ENCODE measurements around the gene CPD. TPM values are rescaled to one million over a fixed set of nuclear protein-coding genes. Genes with fewer than 3 reads are reported as not detected.
"Not testable (repeated sequence)": the region's sequence is repeated elsewhere in the genome, so short reads cannot be mapped to it uniquely, and the experiment has no call there.

CPD gene
- total and polyA plus RNA-seq, 4 donors: 30.4 to 182 (median 70.9) TPM

GRCh38 chr17:30449480-30449879, 70.8 kb downstream of the CPD start:
- no peaks in the 10 kb centered on the region for H3K9me3 ChIP-seq (ENCODE audit: control insufficient read depth, insufficient read depth, low read length)
- H3K27ac ChIP-seq (ENCODE audit: low read depth, low read length): no peak overlapping the region
- WGBS (ENCODE audit: insufficient coverage): 52% methylated on average over 3 of the region's 4 CpGs
- H3K36me3 ChIP-seq (ENCODE audit: control insufficient read depth, insufficient read depth, low read length): peaks cover 3% of the 10 kb centered on the region
- no peaks in the 10 kb centered on the region for H3K27me3 ChIP-seq (ENCODE audit: control insufficient read depth, insufficient read depth, low read length)
- DNase-seq (ENCODE audit: low read depth in 4 of 6, low spot score in 6 of 6): peak; percentile 19 to 84 (median 52)
- H3K4me3 ChIP-seq (ENCODE audit: low read depth, low read length): no peak overlapping the region
- no peaks in the 10 kb centered on the region for H3K4me1 ChIP-seq (ENCODE audit: control insufficient read depth, insufficient read depth, low read length)

- DNase-seq (ENCODE audit: low read depth in 4 of 6, low spot score in 6 of 6): no peak
- H3K36me3 ChIP-seq (ENCODE audit: control insufficient read depth, insufficient read depth, low read length): peaks cover 3% of the 10 kb centered on the region
- H3K9me3 ChIP-seq (ENCODE audit: control insufficient read depth, insufficient read depth, low read length): no peaks in the 10 kb centered on the region
- H3K4me1 ChIP-seq (ENCODE audit: control insufficient read depth, insufficient read depth, low read length): no peaks in the 10 kb centered on the region
- no peaks in the 10 kb centered on the region for H3K27me3 ChIP-seq (ENCODE audit: control insufficient read depth, insufficient read depth, low read length)
- 91% methylated on average over 4 of the region's 12 CpGs for WGBS (ENCODE audit: insufficient coverage)
- H3K4me3 ChIP-seq (ENCODE audit: low read depth, low read length): no peak overlapping the region
- H3K27ac ChIP-seq (ENCODE audit: low read depth, low read length): no peak overlapping the region
Measured at GRCh38 chr17:30450125-30451027, 71.6 kb downstream of the CPD start.

GRCh38 chr17:30454635-30455034, 75.9 kb downstream of the CPD start:
- H3K4me1 ChIP-seq (ENCODE audit: control insufficient read depth, insufficient read depth, low read length): no peaks in the 10 kb centered on the region
- H3K27ac ChIP-seq (ENCODE audit: low read depth, low read length): no peak overlapping the region
- no CpG with 5 or more reads among the region's 4 CpGs for WGBS (ENCODE audit: insufficient coverage)
- H3K4me3 ChIP-seq (ENCODE audit: low read depth, low read length): no peak overlapping the region
- H3K9me3 ChIP-seq (ENCODE audit: control insufficient read depth, insufficient read depth, low read length): no peaks in the 10 kb centered on the region
- peaks cover 19% of the 10 kb centered on the region for H3K36me3 ChIP-seq (ENCODE audit: control insufficient read depth, insufficient read depth, low read length)
- no peak for DNase-seq (ENCODE audit: low read depth in 4 of 6, low spot score in 6 of 6)
- no peaks in the 10 kb centered on the region for H3K27me3 ChIP-seq (ENCODE audit: control insufficient read depth, insufficient read depth, low read length)

- Histone ChIP-seq H3K27ac (ENCODE audit: low read depth, low read length) (no peak overlapping the region), H3K4me1 (ENCODE audit: control insufficient read depth, insufficient read depth, low read length) (no peaks in the 10 kb centered on the region), H3K27me3 (ENCODE audit: control insufficient read depth, insufficient read depth, low read length) (no peaks in the 10 kb centered on the region), H3K4me3 (ENCODE audit: low read depth, low read length) (no peak overlapping the region), H3K9me3 (ENCODE audit: control insufficient read depth, insufficient read depth, low read length) (no peaks in the 10 kb centered on the region), H3K36me3 (ENCODE audit: control insufficient read depth, insufficient read depth, low read length) (peaks cover 22% of the 10 kb centered on the region)
- 100% methylated on average over 1 of the region's 6 CpGs for WGBS (ENCODE audit: insufficient coverage)
- DNase-seq (ENCODE audit: low read depth in 4 of 6, low spot score in 6 of 6): no peak
Measured at GRCh38 chr17:30458371-30458770, 79.6 kb downstream of the CPD start.

- WGBS (ENCODE audit: insufficient coverage): 100% methylated on average over 2 of the region's 5 CpGs
- H3K27me3 ChIP-seq (ENCODE audit: control insufficient read depth, insufficient read depth, low read length); H3K9me3 ChIP-seq (ENCODE audit: control insufficient read depth, insufficient read depth, low read length): not testable (repeated sequence)
Measured at GRCh38 chr17:30458797-30459413, 80.2 kb downstream of the CPD start.

GRCh38 chr17:30468465-30468864, 89.7 kb downstream of the CPD start:
- H3K4me3 ChIP-seq (ENCODE audit: low read depth, low read length): no peak overlapping the region
- H3K4me1 ChIP-seq (ENCODE audit: control insufficient read depth, insufficient read depth, low read length): no peaks in the 10 kb centered on the region
- H3K36me3 ChIP-seq (ENCODE audit: control insufficient read depth, insufficient read depth, low read length): peaks cover 3% of the 10 kb centered on the region
- DNase-seq (ENCODE audit: low read depth in 4 of 6, low spot score in 6 of 6): no peak
- H3K9me3 ChIP-seq (ENCODE audit: control insufficient read depth, insufficient read depth, low read length): no peaks in the 10 kb centered on the region
- H3K27ac ChIP-seq (ENCODE audit: low read depth, low read length): no peak overlapping the region
- WGBS (ENCODE audit: insufficient coverage): no CpG with 5 or more reads among the region's 2 CpGs
- peaks cover 3% of the 10 kb centered on the region for H3K27me3 ChIP-seq (ENCODE audit: control insufficient read depth, insufficient read depth, low read length)

More at GRCh38 chr17:30458797-30459413, 80.2 kb downstream of the CPD start:
- H3K27ac ChIP-seq (ENCODE audit: low read depth, low read length); H3K4me1 ChIP-seq (ENCODE audit: control insufficient read depth, insufficient read depth, low read length); DNase-seq (ENCODE audit: low read depth in 4 of 6, low spot score in 6 of 6); H3K4me3 ChIP-seq (ENCODE audit: low read depth, low read length): not testable (repeated sequence)
- peaks cover 20% of the 10 kb centered on the region for H3K36me3 ChIP-seq (ENCODE audit: control insufficient read depth, insufficient read depth, low read length)

GRCh38 chr17:30472238-30472890, 93.6 kb downstream of the CPD start:
- WGBS (ENCODE audit: insufficient coverage): no CpG with 5 or more reads among the region's 10 CpGs
- no peaks in the 10 kb centered on the region for H3K9me3 ChIP-seq (ENCODE audit: control insufficient read depth, insufficient read depth, low read length)
- H3K27me3 ChIP-seq (ENCODE audit: control insufficient read depth, insufficient read depth, low read length): peaks cover 3% of the 10 kb centered on the region
- peak overlapping the region; percentile 52 for H3K27ac ChIP-seq (ENCODE audit: low read depth, low read length)
- peaks cover 3% of the 10 kb centered on the region for H3K4me1 ChIP-seq (ENCODE audit: control insufficient read depth, insufficient read depth, low read length)
- peak in 1 of 6 donors; percentile 29 for DNase-seq (ENCODE audit: low read depth in 4 of 6, low spot score in 6 of 6)
- H3K36me3 ChIP-seq (ENCODE audit: control insufficient read depth, insufficient read depth, low read length): peaks cover 1% of the 10 kb centered on the region
- peak overlapping the region; percentile 19 for H3K4me3 ChIP-seq (ENCODE audit: low read depth, low read length)

GRCh38 chr17:30475206-30475605, 96.5 kb downstream of the CPD start:
- 90% methylated on average over 2 of the region's 2 CpGs for WGBS (ENCODE audit: insufficient coverage)
- no peak overlapping the region for H3K4me3 ChIP-seq (ENCODE audit: low read depth, low read length)
- no peaks in the 10 kb centered on the region for H3K9me3 ChIP-seq (ENCODE audit: control insufficient read depth, insufficient read depth, low read length)
- H3K27me3 ChIP-seq (ENCODE audit: control insufficient read depth, insufficient read depth, low read length): peaks cover 3% of the 10 kb centered on the region
- H3K27ac ChIP-seq (ENCODE audit: low read depth, low read length): no peak overlapping the region
- peaks cover 11% of the 10 kb centered on the region for H3K36me3 ChIP-seq (ENCODE audit: control insufficient read depth, insufficient read depth, low read length)
- DNase-seq (ENCODE audit: low read depth in 4 of 6, low spot score in 6 of 6): no peak
- peaks cover 7% of the 10 kb centered on the region for H3K4me1 ChIP-seq (ENCODE audit: control insufficient read depth, insufficient read depth, low read length)

- Histone ChIP-seq H3K36me3 (ENCODE audit: control insufficient read depth, insufficient read depth, low read length) (peaks cover 17% of the 10 kb centered on the region), H3K9me3 (ENCODE audit: control insufficient read depth, insufficient read depth, low read length) (no peaks in the 10 kb centered on the region), H3K4me3 (ENCODE audit: low read depth, low read length) (peak overlapping the region; percentile 98), H3K4me1 (ENCODE audit: control insufficient read depth, insufficient read depth, low read length) (peaks cover 7% of the 10 kb centered on the region), H3K27me3 (ENCODE audit: control insufficient read depth, insufficient read depth, low read length) (peaks cover 3% of the 10 kb centered on the region), H3K27ac (ENCODE audit: low read depth, low read length) (peak overlapping the region; percentile 67)
- WGBS (ENCODE audit: insufficient coverage): 24% methylated on average over 7 of the region's 7 CpGs
- DNase-seq (ENCODE audit: low read depth in 4 of 6, low spot score in 6 of 6): no peak
Measured at GRCh38 chr17:30476726-30477082, 98.0 kb downstream of the CPD start.
